GM10248 (cell line): ENCODE results near the gene LLGL2.

Source experiments
- CTCF ChIA-PET: fragments of 300-600 bp; sonication (Branson Sonifier 250); formaldehyde crosslinking; extraction: SDS; loops from one replicate; lab custom pipeline; 2021; ENCODE audit warnings: antibody characterized with exemption; lab: Yijun Ruan, JAX
- POLR2A ChIA-PET: fragments of 350-650 bp; sonication (Branson Sonifier 250); formaldehyde crosslinking; extraction: SDS; loops from one replicate; lab custom pipeline; 2020; ENCODE audit warnings: antibody characterized with exemption; lab: Yijun Ruan, JAX
- DNase-seq: peaks from one replicate; pipeline ENCODE4 v3.0.0; 2012; ENCODE audit errors: extremely low spot score
- TF ChIP-seq, protein P1 (sequence below): IDR thresholded peaks from 2 replicates; pipeline ENCODE4 v1.5.1; 2012; ENCODE audit warnings: mild to moderate bottlenecking, low read depth; ENCODE audit errors: extremely low read depth, missing control alignments, control extremely low read depth

LLGL2 gene

DNA sequence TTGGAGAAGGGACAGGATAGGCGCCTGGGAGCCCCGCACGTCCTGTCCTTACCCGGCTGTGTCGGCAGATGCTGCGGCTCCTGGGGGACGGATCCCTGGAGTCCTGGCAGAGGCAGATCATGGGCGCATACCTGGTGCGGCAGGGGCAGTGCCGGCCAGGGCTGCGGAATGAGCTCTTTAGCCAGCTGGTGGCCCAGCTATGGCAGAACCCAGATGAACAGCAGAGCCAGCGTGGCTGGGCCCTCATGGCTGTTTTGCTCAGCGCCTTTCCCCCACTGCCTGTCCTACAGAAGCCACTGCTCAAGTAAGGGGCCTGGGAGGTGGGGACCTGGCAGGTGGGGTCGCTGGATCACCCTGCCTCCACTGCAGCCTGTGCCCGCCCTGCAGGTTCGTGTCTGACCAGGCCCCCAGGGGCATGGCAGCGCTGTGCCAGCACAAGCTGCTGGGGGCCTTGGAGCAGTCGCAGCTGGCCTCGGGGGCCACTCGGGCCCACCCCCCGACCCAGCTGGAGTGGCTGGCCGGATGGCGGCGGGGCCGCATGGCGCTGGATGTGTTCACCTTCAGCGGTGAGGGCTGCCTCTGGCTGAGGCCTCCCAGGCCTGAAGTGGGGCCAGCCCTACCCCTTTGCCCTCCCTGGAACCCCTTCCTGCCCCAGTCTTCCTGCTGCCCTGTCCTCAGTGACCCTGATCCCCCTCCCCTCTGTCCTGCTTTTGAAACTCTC is 87.6 kb downstream of the LLGL2 start:
- TF ChIP-seq, protein P1, sequence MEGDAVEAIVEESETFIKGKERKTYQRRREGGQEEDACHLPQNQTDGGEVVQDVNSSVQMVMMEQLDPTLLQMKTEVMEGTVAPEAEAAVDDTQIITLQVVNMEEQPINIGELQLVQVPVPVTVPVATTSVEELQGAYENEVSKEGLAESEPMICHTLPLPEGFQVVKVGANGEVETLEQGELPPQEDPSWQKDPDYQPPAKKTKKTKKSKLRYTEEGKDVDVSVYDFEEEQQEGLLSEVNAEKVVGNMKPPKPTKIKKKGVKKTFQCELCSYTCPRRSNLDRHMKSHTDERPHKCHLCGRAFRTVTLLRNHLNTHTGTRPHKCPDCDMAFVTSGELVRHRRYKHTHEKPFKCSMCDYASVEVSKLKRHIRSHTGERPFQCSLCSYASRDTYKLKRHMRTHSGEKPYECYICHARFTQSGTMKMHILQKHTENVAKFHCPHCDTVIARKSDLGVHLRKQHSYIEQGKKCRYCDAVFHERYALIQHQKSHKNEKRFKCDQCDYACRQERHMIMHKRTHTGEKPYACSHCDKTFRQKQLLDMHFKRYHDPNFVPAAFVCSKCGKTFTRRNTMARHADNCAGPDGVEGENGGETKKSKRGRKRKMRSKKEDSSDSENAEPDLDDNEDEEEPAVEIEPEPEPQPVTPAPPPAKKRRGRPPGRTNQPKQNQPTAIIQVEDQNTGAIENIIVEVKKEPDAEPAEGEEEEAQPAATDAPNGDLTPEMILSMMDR: no peak
- DNase-seq: no peak
- ChIA-PET CTCF (interaction anchor here (0.8 to 3.3 kb wide), 7 partner anchors 9 to 140 kb away, joined by 3 to 21 read pairs (median 4); partner anchors contain the start of gene SMIM5), POLR2A (no interaction called here)

DNA sequence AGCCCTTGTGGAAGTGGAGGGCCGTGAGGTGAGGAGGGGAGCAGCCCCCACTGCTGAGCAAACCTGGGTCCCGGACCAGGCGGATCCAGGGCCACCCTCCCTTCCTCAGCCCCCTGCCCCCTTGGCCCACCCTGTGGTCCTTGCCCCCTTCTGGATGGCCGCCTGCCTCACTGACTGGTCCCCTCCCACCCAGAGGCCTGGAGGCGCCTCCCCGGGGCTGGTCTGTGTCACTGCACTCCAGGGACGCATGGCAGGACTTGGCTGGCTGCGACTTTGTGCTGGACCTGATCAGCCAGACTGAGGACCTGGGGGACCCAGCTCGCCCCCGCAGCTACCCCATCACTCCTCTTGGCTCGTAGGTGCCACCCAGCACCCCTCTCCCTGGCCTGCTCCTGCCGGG is 88.5 kb downstream of the LLGL2 start:
- no peak for DNase-seq
- ChIA-PET POLR2A (no interaction called here), CTCF (interaction anchor here (0.7 to 3.3 kb wide), 6 partner anchors 10 to 140 kb away, joined by 3 to 21 read pairs (median 4); partner anchors contain the start of gene SMIM5)
- TF ChIP-seq, protein P1: no peak

DNA sequence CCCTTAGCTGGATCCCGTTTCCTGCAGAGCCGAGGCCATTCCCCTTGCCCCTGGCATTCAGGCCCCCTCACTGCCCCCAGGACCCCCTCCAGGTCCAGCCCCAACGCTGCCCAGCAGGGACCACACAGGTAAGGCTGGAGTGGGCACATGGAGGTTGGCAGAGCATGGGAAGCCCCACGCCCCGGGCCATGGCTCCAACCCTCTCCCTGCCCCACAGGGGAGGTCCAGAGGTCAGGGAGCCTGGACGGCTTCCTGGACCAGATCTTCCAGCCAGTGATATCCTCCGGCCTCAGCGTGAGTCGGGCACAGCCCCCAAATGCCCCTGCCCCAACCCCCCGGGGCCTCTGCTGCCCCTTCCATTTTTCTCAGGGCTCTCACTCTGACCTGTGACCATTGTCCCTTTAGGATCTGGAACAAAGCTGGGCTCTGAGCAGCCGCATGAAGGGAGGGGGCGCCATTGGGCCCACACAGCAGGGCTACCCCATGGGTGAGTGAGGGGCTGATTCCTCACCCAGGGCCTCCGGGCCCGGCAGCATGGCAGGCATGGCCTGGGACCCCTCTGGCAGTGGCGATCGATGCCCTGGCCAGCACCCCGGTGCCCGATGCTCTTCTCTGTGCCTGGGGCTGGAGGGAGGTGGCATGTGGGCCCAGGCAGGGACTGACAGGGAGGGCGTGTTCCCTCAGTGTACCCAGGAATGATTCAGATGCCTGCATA is 89.2 kb downstream of the LLGL2 start:
- TF ChIP-seq, protein P1: no peak
- ChIA-PET CTCF (interaction anchor here (0.7 to 3.3 kb wide), 5 partner anchors 10 to 139 kb away, joined by 3 to 21 read pairs (median 7); partner anchors contain the start of gene SMIM5), POLR2A (no interaction called here)
- no peak for DNase-seq

DNA sequence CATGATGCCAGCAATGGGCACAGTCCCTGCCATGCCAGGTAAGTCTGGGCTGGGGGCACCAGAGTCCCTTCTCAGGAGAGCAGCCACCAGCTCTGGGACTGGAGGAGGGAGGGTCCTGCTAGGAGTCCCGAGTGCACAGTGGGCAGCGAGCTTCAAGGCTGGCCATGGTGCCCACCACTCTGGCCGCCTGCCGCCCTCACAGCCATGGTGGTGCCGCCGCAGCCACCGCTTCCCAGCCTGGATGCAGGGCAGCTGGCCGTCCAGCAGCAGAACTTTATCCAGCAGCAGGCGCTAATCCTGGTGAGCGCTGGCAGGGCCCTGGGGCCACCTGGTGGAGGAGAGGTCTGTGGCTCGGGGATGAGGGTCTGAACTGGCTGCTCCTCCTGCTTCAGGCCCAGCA is 89.8 kb downstream of the LLGL2 start:
- CTCF ChIA-PET: interaction anchor here (1.8 to 2.3 kb wide), 2 partner anchors 10 to 14 kb away, joined by 8 to 9 read pairs; no protein-coding TSS in a partner anchor
- DNase-seq: no peak
- POLR2A ChIA-PET: no interaction called here
- TF ChIP-seq, protein P1: no peak

DNA sequence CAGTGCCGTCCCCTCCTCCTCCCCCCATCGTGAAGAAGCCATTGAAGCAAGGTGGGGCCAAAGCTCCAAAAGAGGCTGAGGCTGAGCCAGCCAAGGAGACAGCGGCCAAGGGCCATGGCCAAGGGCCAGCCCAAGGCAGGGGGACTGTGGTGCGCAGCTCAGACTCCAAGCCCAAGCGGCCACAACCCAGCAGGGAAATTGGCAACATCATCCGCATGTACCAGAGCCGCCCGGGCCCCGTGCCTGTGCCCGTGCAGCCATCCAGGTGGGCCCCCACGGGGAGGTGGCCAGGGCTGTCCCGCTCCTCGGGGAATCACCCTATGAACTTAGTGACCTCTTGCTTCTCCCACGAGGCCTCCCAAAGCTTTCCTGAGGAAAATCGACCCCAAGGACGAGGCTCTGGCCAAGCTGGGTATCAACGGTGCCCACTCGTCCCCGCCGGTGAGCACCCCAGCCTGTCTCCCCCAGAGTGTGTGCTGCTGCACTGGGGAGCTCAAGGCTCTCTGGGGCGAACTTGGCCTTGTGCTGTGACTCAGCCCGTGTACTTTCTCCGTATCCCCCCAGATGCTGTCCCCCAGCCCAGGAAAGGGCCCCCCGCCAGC is 91.1 kb downstream of the LLGL2 start:
- ChIA-PET CTCF (interaction anchor here (0.7 to 2.8 kb wide), 6 partner anchors 8 to 133 kb away, joined by 3 to 19 read pairs (median 8); partner anchors contain the start of gene SMIM5), POLR2A (no interaction called here)
- TF ChIP-seq, protein P1: no peak
- DNase-seq: no peak

DNA sequence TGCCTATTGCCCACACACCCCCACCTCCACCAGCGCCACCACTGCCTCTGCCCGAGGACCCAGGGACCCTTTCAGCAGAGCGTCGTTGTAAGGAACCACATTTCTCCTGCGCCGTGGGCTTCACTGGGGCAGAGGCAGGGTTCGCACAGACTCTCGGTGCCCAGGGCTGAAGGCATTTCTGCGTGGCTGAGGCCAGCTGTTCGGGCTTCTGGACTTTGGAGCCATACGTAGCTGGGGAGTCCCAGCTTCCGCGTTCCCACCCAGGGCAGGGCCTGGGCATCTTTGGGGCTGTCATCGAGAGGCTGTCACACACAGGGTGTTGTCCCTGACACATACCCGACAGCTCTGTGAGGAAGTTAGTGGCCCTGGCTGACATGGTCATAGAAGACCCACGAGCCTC is 91.7 kb downstream of the LLGL2 start:
- TF ChIP-seq, protein P1: no peak
- POLR2A ChIA-PET: no interaction called here
- CTCF ChIA-PET: interaction anchor here (0.7 to 2.8 kb wide), 6 partner anchors 10 to 133 kb away, joined by 3 to 19 read pairs (median 6); partner anchors contain the start of gene SMIM5
- DNase-seq: no peak
